Activated naive CD8-positive, alpha-beta T cell treated with anti-CD3 and anti-CD28 coated beads, Interleukin-2, amount 50 U/mL, for 16 hours (primary cell): ENCODE results near the gene MC4R.
"Not testable (repeated sequence)": the region's sequence is repeated elsewhere in the genome, so short reads cannot be mapped to it uniquely, and the experiment has no call there.

Source experiments
- DNase-seq: peaks from one replicate; pipeline ENCODE4 v3.0.0-alpha.2; 2020; ENCODE audit warnings: low read depth, low spot score

The MC4R gene

GRCh38 chr18:60372596-60372995 lies at the start of gene MC4R:
TSS of gene MC4R (minus strand) at chr18:60372775. CDS start at chr18:60372349, 426 bp downstream.
- no peak for DNase-seq

DNA sequence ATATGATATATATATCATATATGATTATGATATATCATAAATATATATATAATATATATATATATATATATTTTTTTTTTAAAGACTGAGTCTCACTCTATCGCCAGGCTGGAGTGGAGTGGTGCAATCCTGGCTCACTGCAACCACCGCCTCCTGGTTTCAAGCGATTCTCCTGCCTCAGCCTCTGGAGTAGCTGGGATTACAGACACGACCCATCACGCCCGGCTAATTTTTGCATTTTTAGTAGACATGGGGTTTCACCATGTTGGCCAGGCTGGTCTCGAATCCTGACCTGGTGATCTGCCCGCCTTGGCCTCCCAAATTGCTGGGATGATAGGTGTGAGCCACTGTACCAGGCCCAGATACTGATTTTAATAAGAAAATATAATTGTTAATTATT lies 49.7 kb upstream of the MC4R start:
- DNase-seq = not testable (repeated sequence)

DNA sequence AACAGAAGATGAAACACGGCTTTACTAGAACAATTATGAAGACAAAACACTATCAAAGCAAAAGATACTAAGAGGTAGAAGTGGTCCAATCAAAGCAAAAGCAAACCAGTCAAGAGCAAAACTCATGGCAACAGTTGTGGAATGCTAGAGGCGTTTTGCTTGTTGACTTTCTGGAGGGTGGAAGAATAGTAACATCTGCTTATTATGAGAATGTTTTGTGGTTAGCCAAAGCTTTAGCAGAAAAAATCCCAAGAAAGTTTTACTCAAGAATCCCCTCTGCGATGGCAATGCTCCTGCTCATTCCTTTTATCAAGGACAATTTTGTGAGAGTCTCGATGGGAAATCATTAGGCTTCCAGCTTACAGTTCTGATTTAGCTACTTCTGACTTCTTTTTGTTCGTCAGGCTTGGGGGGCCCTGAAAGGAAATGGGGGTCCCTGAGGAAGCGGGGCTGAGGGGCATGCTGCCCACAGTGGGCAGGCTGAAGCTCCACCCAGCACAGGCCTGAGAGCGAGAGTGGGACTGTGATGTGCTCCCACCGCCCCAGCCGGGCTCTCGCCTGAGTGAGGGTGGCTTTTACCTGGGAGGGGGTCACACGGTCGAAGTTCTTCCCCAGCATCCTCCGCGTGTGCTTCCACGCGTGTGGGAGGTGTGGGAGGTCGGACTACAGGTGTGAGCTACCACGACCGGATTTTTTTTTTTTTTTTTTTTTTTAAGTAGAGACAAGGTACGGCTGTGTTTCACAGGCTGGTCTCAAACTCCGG lies 49.0 kb upstream of the MC4R start:
- no peak for DNase-seq

DNA sequence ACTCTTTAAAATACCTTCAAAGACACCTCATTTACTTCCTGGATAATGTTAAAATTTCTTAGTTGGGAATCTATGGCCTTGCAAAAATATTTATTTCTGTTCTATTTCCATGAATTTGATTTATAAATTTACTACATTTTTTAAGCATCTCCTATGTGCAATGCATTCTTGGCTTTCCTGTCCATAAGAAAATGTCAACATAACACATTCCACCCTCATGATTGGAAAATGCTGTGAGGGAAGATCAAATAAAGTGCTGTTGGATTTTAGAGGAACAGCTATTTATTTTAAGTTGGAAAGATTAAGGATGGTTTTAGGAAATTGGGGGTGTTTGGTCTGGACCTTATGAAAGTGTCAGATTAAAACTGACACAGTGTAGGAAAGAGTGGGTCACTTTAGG lies 45.4 kb upstream of the MC4R start:
- no peak for DNase-seq

GRCh38 chr18:60413944-60414547 lies 41.5 kb upstream of the MC4R start:
- no peak for DNase-seq

DNA sequence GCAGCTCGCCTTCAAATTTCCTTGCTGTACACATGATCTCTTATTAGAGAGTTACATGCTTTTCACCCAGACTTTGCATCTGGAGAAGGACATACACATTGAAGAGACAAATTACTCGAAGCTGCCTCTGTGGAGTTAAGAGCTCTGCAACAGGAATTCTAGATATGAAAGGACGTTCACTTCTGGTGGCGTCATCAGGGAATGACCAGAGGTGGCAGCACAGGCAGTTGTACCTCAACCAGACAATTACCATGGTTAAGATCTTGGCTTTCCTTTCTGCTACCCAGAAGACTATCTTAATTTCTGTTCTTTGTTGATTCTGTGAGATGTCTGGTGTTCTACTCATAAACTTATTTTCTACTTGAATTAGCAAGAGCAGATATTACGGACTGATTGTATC lies 39.1 kb upstream of the MC4R start:
- no peak for DNase-seq

DNA sequence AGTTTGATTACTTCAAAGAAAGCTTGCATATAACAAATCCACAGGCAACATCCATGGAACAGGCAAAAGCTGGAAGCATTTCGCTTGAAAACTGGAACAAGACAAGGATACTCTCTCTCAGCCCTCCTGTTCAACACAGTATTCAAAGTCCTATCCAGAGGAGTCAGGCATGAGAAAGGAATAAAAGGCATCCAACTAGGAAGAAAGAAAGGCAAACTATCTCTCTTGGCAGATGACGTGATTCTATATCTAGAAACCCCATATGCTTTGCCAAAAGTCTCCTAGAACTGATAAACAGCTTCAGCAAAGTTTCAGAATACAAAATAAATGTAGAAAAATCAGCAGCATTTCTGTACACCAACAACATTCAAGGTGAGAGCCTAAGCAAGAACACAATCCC lies 34.1 kb upstream of the MC4R start:
- DNase-seq = no peak

- DNase-seq = no peak
Observed at GRCh38 chr18:60404486-60405085, 32.0 kb upstream of the MC4R start.

GRCh38 chr18:60401346-60401745 lies 28.8 kb upstream of the MC4R start:
- DNase-seq = no peak

DNA sequence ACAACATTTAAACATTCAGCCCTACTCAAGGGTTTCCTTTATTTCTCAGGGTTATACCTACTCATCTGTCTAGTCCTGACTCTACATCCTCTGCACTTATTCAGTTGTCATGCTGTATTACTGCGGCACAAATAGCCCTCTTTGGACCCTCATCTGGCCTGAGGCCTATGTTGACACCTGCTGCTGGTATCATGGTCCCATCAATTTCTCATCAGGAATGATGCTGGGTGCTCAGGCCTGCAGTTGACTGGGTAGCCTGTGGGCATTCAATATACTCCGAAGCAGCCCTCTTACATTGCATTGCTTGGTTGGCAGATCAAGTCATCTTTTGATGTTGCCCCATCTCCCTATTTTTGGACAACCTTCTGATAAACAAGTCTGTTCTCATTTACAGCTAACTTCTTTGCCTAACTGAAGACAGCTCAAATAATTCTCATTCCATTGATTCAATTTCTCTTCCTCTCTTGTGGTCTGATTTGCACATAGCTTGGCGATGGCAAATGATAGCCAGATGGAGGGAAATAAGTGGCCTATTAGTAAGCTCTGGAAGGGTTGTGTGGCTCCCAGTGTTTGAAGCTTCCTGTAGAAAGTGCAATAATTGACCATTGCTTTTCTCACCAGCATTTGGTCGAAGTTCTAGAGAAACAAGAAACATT lies 19.1 kb upstream of the MC4R start:
- DNase-seq = no peak

- no peak for DNase-seq
Observed at GRCh38 chr18:60389314-60389713, 16.7 kb upstream of the MC4R start.

DNA sequence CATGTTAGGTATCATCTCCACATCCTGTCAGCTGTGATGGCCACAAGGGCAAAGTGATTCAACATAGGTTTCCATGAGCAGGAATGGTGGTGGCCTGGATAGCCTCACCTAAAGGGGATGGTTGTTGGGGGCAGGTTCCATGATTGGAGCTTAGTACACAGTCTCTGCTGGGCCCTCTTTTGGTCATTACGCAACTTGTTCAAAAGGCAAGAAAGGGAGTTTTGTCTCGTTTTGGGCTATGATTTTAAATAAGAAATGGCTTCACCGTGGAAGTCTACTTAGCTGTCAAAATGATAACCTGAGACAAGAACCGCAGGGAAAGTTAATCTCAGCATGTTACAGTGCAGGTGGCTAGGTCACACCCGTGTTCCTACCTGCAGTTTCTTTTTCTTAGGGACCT lies 13.1 kb upstream of the MC4R start:
- DNase-seq = no peak

DNA sequence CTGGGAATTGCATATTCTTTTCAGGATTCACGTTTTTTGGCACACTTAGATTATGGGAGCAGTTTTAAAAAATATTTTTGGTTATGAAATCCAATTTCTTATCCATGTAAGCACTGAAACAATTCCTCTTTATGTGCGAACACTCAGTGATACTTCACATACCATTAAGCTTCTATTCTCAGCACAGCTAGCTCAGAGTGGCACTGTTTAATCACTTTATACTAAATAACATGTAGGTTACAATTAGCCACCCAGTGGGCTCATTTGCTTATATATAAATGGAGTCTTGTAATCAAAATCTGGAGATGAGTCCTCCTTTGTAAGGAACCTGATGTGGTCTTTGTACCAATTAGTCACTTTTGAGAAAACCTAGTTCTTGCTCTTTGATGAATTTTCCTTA lies 11.3 kb upstream of the MC4R start:
- DNase-seq = no peak

DNA sequence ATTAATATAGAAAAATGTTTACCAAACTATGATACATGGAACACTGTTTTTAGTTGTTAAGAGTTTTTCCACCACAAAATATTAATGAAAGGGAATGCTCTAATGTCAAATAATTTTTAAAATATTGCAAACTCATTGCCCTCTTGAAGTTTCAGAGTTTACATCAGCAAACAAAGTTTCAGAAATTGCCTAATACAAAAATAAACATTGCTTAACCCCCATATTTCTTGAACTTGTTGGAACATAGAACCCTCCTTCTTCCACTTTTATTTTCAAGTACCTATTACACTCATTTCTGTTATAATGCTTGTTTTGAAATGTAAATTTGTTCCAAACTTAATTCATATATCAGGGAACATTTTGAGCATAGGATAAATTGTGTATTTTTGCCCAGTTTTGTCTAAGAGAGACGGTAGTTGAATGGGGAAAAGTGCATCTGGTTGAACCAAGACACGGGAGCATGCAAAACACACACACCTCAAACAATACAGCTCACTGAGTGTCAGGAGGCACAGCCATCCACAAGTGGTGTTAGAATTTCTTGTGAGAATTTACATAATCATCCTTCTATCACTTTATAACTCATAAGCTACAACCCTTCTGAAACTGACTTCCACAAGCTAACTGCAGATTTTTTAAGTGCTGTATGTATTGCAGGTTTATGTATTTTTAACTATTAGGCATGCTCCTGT lies 5.3 kb upstream of the MC4R start:
- DNase-seq = no peak

GRCh38 chr18:60372132-60372531 lies 443 bp downstream of the MC4R start:
- no peak for DNase-seq

DNA sequence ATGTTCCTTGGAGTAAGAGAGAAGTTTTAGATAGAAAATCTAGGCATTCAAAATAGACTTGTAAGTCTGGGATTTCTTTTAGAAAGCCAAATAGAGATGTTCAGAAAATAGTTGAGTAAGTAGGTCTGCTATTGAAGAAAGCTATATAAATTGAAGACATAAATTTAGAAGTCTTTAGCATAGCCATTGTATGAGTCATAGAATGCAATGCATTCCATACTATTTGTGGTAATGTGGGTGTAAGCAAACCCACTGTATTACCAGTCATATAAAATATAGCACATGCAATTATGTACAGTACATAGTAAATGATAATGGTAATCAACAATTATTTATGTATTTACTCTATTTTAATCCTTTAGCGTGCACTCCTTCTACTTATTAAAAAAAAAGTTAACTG lies 14.1 kb downstream of the MC4R start:
- no peak for DNase-seq

DNA sequence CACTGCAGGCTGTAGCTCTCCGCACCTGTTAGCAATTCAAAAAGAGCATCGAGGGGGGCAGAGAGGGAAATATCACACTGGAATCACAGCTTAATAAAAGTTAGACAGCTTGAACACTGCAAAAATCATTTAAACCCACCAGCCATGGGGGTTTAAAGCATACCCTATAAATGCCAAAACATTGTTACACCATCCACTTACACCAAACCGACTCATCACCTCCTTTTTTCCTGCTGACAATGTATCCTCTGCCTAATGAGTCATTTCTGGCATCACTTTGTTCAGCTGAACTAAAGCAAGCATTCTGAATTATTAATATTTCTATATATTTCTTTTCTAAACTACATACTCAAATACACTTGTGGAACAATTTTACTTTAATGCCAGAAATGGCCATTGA lies 21.6 kb downstream of the MC4R start:
- DNase-seq = no peak

DNA sequence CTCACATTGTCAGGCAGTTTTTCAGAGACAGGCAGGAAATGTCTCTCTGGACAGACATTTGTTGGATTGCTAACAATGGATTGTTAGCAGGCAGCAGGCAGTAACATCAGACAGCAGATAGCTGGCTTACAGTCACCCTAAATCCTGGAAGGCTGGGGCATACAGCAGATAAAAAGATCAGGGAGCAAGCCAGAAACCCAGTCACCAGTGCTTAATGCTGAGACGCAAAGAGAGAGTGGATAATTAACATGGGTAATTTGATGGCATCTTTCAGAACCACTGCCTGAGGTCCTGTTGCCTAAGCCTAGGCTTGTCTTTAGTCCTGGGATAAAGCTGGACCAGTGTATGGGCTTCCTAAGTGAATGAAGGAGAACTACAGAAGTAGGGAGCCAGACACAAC lies 22.4 kb downstream of the MC4R start:
- no peak for DNase-seq

DNA sequence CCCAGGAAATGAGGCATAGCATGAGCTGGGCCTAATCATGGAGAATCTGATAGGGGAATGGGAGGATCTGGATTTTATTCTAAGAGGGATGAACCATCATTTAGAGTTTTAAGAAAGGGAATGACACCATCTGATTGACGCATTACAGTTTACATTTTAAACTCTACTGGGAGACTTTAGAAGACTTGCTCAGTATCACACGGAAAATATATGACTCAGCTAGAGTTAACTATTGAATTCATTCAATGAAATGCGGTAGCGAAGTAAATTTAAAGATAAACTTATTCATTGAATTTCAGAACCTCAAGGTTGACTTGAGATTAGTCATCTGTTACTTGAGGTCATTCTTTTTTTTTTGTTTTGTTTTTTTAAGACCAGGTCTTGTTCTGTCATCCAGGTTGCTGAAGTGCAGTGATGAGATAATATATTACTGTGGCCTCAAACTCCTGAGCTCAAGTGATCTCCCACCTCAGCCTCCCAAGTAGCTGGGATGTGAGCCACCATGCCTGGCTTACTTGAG lies 25.0 kb downstream of the MC4R start:
- DNase-seq = no peak

DNA sequence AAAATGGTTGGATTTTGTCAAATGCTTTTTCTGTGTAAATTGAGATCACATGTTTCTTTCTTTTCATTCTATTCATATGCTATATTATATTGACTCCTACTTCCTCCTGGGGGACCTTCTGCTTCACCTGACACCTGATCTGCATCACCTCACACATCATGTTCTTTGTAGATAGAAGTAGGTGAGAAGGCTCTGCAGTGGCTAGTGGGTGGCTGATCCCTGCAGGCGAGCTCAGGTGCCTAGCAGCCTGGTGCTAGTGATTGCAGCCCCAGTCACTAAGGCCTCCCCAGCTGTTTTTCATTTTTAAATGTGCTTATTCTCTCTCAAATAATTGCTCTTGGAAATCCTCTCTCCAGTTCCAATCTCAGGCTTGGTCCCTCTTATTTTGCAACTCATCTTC lies 33.6 kb downstream of the MC4R start:
- no peak for DNase-seq

- no peak for DNase-seq
Observed at GRCh38 chr18:60331890-60332289, 40.7 kb downstream of the MC4R start.

DNA sequence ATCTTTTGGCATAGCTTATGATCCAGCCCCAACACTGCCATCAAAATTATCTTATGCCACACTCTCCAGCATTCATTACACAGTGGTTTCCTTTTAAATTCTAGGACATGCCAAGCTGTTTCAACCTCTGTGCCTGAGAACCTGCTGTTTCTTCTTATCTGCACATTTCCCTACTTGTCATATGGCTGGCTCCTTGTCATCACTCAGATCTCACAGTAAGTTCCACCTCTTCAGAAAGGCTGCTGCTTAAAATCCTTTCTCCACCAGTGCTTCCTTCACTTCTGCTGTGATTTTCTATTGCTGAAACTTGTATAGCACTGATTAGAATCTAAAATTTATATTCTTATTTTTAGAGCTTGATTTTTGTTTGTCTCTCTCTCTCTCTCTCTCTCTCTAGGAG lies 43.4 kb downstream of the MC4R start:
- no peak for DNase-seq
